NCI-H146 (cell line): Measurements from ENCODE around the gene WFDC2.

Experiments
- DNase-seq: peaks from one replicate; lab custom pipeline; 2025; lab: John Stamatoyannopoulos, UW

WFDC2 gene, protein sequence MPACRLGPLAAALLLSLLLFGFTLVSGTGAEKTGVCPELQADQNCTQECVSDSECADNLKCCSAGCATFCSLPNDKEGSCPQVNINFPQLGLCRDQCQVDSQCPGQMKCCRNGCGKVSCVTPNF

GRCh38 chr20:45469336-45470261 is at the start of gene WFDC2:
Gene WFDC2 (plus strand): TSS chr20:45469753. CDS start chr20:45469782, 29 bp downstream.
- peak; percentile 75 for DNase-seq

GRCh38 chr20:45420125-45420524 is 49.4 kb upstream of the WFDC2 start:
- DNase-seq: no peak

- no peak for DNase-seq
Observed at GRCh38 chr20:45423700-45424099, 45.9 kb upstream of the WFDC2 start.

DNA sequence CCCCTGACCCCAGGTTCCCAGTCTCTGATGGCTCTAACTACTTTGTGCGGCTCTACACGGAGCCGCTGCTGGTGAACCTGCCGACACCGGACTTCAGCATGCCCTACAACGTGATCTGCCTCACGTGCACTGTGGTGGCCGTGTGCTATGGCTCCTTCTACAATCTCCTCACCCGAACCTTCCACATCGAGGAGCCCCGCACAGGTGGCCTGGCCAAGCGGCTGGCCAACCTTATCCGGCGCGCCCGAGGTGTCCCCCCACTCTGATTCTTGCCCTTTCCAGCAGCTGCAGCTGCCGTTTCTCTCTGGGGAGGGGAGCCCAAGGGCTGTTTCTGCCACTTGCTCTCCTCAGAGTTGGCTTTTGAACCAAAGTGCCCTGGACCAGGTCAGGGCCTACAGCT is 44.0 kb upstream of the WFDC2 start:
- no peak for DNase-seq

DNA sequence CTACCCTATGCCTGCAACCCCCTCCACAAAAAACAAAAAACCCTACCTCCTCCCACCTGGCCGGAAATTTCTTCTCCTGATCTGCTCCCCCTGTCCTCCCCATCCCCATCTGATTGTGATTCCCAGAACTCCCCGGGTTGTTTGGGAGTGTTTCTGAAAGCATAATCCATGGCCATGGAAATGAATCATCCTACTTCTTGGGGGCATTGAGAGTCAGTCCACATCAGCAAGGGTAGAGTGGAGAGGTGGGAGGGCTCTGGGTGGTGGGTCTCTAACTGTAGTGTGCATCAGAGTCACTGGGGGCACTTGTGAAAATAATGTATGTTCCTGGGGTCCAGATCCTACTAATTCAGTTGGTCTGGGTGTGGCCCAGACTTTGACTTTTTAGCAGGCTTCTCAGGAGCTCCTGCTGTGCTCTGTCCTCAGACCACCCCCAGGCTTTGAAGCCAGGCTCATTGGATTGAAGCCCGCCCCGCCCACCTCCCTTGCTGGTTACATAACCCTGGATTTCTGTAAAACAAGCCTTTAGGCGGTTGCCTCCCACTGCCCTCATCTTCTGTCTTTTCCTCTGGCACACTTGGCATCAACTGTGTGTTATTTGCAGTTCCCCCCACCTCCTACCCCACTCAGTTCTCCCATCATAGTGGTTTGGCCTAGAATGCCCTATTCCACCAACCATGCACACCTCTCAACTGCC is 43.1 kb upstream of the WFDC2 start:
- DNase-seq: no peak

DNA sequence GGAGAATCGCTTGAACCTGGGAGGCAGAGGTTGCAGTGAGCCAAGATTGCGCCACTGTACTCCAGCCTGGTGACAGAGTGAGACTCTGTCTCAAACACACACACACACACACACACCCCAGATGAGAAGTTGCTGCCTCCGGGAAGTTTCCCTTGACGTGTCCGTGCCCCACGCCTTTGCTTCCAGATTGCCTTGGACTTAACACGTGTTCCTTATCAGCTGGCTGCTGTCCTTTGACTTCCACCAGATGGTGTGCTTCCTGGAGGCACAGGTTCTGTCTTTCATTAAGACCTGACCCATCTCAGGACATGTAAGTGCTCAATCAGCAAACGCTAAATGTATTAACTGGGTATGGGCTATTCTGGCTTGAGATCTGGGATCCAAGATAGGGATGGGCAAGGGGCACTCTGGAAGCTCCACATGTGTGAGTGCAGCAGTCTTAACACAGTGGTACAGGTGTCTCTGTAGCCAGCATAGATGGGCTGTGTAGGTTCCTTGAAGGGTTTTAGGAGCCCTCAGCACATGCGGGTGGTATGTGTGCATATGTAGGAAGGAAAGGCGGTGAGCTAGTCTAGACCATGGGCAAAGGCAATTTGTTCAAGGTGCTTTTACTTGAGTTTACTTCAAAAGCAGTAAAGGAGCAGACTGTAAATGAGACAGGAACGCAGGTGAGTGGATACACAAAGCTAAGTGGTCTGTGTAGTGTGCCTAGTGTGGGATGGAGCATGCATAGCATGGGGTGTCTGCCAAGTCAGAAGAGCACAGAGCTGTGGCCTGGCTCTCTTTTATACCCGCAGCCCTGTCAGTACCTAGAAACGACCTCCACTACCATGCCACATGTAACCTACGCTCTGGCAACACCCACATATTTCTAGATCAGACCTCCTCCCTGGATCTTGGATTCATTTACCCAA is 42.1 kb upstream of the WFDC2 start:
- DNase-seq: no peak

DNA sequence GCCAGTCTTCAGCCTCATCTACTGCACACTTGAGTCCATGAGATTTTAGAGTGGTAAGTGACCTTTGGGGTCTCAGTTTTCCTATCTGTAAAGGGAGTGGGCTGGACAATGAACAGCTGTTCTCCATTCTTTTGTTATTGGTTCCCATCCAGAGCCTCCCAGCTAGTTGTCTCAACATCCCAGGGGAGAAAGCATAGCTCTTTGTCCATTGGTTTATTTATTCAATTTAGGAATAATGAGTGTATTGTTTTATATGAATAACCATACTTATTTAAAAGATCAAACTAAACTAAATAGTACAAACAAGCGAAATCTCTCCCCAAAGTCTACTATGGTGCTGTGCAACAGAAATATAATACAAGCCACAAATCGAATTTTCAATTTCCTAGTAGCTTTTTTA is 39.9 kb upstream of the WFDC2 start:
- no peak for DNase-seq

- no peak for DNase-seq
Observed at GRCh38 chr20:45432294-45432693, 37.3 kb upstream of the WFDC2 start.

- DNase-seq: no peak
Observed at GRCh38 chr20:45433316-45433715, 36.2 kb upstream of the WFDC2 start.

DNA sequence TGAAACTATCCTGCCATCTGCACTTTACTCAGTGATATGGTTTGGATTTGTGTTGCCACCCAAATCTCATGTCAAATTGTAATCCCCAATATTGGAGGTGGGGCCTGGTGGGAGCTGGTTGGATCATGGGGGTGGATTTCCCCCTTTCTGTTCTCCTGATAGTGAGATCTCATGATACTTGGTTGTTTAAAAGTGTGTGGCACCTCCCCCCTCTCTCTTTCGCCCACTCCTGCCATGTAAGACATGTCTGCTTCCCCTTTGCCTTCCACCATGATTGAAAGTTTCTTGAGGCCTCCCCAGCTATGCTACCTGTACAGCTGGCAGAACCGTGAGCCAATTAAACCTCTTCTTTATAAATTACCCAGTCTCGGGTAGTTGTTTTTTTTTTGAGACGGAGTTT is 35.6 kb upstream of the WFDC2 start:
- no peak for DNase-seq

GRCh38 chr20:45436732-45437485 is 32.6 kb upstream of the WFDC2 start:
- DNase-seq: peak; percentile 80

DNA sequence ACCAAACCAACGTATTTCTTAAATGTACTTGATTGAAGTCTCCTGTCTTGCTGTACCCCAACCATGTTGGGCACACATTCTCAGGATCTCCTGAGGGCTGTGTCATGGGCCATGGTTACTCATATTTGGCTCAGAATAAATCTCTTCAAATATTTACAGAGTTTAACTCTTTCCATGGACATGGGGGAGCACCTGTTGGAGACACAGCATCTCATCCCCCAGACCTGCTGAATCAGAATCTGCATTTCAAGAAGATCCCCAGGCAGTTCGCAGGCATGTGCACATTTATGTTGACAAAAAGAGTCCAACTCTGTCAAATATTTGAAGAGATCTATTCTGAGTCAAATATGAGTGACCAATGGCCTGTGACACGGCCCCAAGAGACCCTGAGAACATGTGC is 29.1 kb upstream of the WFDC2 start:
- DNase-seq: no peak

DNA sequence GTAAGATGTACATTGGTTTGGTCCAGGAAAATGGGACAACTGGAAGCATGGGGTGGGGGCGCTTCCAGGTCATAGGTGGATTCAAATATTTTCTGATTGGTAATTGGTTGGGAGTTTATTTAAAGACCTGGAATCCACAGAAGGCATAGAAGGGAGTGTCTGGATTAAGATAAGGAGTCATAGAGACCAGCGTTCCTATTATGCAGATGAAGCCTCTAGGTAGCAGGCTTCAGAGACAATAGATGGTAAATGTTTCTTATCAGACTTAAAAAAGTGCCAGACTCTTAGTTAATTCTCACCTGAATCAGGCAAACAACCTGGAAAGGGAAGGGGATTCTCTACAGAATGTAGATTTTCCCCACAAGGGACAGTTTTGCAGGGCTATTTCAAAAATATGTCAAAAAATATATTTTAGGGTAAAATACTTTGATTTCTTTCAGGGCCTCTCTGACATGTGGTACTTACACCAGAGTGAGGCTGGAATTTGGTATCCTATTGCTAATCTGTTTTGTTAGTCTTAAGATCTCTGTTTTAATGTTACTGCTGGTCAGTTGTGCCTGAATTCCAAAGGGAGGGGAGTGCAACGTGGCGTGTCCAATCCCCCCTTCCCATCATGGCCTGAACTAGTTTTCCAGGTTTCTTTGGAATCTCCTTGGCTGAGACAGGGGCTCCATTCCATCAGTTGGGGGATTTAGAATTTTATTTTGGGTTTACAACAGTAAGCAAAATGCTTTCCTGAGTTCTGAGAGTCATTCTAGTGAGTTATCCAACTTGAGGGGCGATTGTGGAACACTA is 28.5 kb upstream of the WFDC2 start:
- no peak for DNase-seq

DNA sequence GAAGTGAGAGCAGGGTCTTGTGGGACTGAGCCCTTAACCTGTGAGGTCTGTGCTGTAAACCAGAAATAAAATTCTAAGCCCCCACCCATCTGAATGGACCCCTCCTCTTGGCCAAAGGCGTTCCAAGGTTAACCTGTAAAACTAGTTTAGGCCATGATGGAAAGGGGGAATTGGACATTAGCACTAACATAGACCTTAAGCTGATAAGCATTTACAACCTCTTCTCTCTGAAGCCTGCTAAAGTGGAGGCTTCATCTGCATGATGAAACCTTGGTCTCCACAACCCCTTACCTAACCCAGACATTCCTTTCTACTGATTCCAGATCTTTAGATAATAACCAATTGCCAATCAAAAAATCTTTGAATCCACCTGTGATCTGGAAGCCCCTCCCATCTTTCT is 27.8 kb upstream of the WFDC2 start:
- no peak for DNase-seq

- DNase-seq: peak; percentile 73
Observed at GRCh38 chr20:45444050-45444449, 25.5 kb upstream of the WFDC2 start.

GRCh38 chr20:45445805-45446562 is 23.6 kb upstream of the WFDC2 start:
- peak; percentile 61 for DNase-seq

DNA sequence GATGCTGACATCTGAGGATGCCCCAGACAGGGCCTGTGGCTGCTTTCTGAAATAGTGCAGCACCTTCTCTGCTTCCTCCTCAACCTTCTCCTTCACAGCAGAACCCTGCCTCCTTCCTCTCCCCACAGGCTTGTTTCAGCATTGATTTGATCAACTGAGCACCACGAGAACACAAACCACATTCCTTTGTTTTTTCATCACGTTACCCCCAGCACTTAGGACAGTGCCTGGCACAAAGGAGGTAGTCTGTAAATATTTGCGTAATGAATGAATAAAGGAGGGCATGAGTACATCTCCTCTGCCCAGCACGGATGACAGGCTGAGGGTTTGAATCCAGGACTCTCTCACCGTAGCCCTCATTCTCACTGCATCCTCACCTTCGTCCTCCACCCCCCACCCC is 21.3 kb upstream of the WFDC2 start:
- DNase-seq: no peak

GRCh38 chr20:45449528-45449927 is 20.0 kb upstream of the WFDC2 start:
- DNase-seq: no peak

GRCh38 chr20:45450097-45450818 is 19.3 kb upstream of the WFDC2 start:
- peak; percentile 74 for DNase-seq
